OCI-LY1 (cell line): ENCODE results near the gene TRIB2.

Experiments used
- H2AFZ ChIP-seq: fragments of 200-600 bp; sonication (generic), shearing (Covaris generic); 2 replicates; pipeline ENCODE4 v1.6.0; 2014; ENCODE audit warnings: antibody characterized with exemption, mild to moderate bottlenecking, low read length
- H3F3A ChIP-seq: fragments of 200-600 bp; sonication (generic), shearing (Covaris generic); 2 replicates; pipeline ENCODE4 v1.6.0; 2014; ENCODE audit warnings: mild to moderate bottlenecking, antibody characterized with exemption, low read length, moderate library complexity; ENCODE audit not compliant: insufficient read depth
- H3K27ac ChIP-seq: fragments of 200-600 bp; sonication (generic); 2 replicates; pipeline ENCODE4 v1.5.1; 2014; ENCODE audit warnings: low read length, mixed run types, mild to moderate bottlenecking, low read depth; ENCODE audit not compliant: poor library complexity, severe bottlenecking
- H3K27me3 ChIP-seq: fragments of 200-600 bp; sonication (generic); 2 replicates; pipeline ENCODE4 v1.6.0; 2014; ENCODE audit warnings: antibody characterized with exemption, mild to moderate bottlenecking, low read length, moderate library complexity; ENCODE audit not compliant: insufficient read depth
- H3K36me3 ChIP-seq: fragments of 200-600 bp; sonication (generic); 2 replicates; pipeline ENCODE4 v1.6.1; 2014; ENCODE audit warnings: mild to moderate bottlenecking, antibody characterized with exemption, low read length, moderate library complexity, mixed read lengths; ENCODE audit not compliant: insufficient read depth
- H3K4me1 ChIP-seq: fragments of 200-600 bp; sonication (generic); 2 replicates; pipeline ENCODE4 v1.5.1; 2014; ENCODE audit warnings: mild to moderate bottlenecking, low read length, moderate library complexity; ENCODE audit not compliant: insufficient read depth, severe bottlenecking
- H3K4me2 ChIP-seq: fragments of 200-600 bp; sonication (generic), shearing (Covaris generic); 2 replicates; pipeline ENCODE4 v1.6.1; 2014; ENCODE audit warnings: low read length
- H3K4me3 ChIP-seq: fragments of 200-600 bp; sonication (generic); 2 replicates; pipeline ENCODE4 v1.5.1; 2014; ENCODE audit warnings: low read length, low read depth, mild to moderate bottlenecking, mixed read lengths; ENCODE audit not compliant: poor library complexity, severe bottlenecking
- H3K79me2 ChIP-seq: fragments of 200-600 bp; shearing (Covaris generic); 2 replicates; pipeline ENCODE4 v1.6.1; 2016; ENCODE audit warnings: mixed run types, low read length, mixed read lengths; ENCODE audit not compliant: insufficient read depth
- H3K9ac ChIP-seq: fragments of 200-600 bp; sonication (generic), shearing (Covaris generic); 2 replicates; pipeline ENCODE4 v1.6.1; 2014; ENCODE audit warnings: mild to moderate bottlenecking, low read length, mixed read lengths
- H3K9me2 ChIP-seq: fragments of 200-600 bp; sonication (generic), shearing (Covaris generic); 2 replicates; pipeline ENCODE4 v1.6.1; 2014; ENCODE audit warnings: low read depth, mild to moderate bottlenecking, low read length, mixed read lengths
- H3K9me3 ChIP-seq: fragments of 200-600 bp; shearing (Covaris generic); 2 replicates; pipeline ENCODE4 v1.6.1; 2014; ENCODE audit warnings: low read length, mixed read lengths
- H4K20me1 ChIP-seq: fragments of 200-600 bp; sonication (generic), shearing (Covaris generic); 2 replicates; pipeline ENCODE4 v1.6.0; 2016; ENCODE audit warnings: mild to moderate bottlenecking, low read length; ENCODE audit not compliant: insufficient read depth
- EZH2 ChIP-seq: fragments of 200-600 bp; sonication (generic), shearing (Covaris generic); IDR thresholded peaks from 2 replicates; pipeline ENCODE4 v1.8.0; 2017; ENCODE audit warnings: borderline replicate concordance, mixed run types, mild to moderate bottlenecking, antibody characterized with exemption, low read length, moderate library complexity, mixed read lengths
- TF ChIP-seq, protein P1 (sequence below): fragments of 200-600 bp; sonication (generic), shearing (Covaris generic); IDR thresholded peaks from 2 replicates; pipeline ENCODE4 v1.5.1; 2017; ENCODE audit warnings: mild to moderate bottlenecking, antibody characterized with exemption, low read length, moderate library complexity, mixed read lengths

Gene TRIB2

GRCh38 chr2:12737738-12738485 lies 21.2 kb downstream of the TRIB2 start:
- TF ChIP-seq EZH2 = no peak
- TF ChIP-seq, protein P1, sequence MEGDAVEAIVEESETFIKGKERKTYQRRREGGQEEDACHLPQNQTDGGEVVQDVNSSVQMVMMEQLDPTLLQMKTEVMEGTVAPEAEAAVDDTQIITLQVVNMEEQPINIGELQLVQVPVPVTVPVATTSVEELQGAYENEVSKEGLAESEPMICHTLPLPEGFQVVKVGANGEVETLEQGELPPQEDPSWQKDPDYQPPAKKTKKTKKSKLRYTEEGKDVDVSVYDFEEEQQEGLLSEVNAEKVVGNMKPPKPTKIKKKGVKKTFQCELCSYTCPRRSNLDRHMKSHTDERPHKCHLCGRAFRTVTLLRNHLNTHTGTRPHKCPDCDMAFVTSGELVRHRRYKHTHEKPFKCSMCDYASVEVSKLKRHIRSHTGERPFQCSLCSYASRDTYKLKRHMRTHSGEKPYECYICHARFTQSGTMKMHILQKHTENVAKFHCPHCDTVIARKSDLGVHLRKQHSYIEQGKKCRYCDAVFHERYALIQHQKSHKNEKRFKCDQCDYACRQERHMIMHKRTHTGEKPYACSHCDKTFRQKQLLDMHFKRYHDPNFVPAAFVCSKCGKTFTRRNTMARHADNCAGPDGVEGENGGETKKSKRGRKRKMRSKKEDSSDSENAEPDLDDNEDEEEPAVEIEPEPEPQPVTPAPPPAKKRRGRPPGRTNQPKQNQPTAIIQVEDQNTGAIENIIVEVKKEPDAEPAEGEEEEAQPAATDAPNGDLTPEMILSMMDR = no peak
- Histone ChIP-seq H2AFZ (no peak overlapping the region), H3K4me3 (no peak overlapping the region), H3K27ac (no peak overlapping the region), H3K4me2 (no peak overlapping the region), H3K36me3 (peaks cover 100% of the 10 kb centered on the region), H3K9ac (no peak overlapping the region), H3K79me2 (no peaks in the 10 kb centered on the region; the same call in 1 of the 2 replicates), H4K20me1 (no peaks in the 10 kb centered on the region; the same call in 1 of the 2 replicates), H3K9me3 (no peaks in the 10 kb centered on the region), H3F3A (no peaks in the 10 kb centered on the region), H3K4me1 (no peaks in the 10 kb centered on the region), H3K9me2 (no peaks in the 10 kb centered on the region), H3K27me3 (no peaks in the 10 kb centered on the region)

GRCh38 chr2:12739721-12740254 lies 23.1 kb downstream of the TRIB2 start:
- Histone ChIP-seq H4K20me1 (no peaks in the 10 kb centered on the region; the same call in 1 of the 2 replicates), H3K9me3 (no peaks in the 10 kb centered on the region), H3K4me1 (no peaks in the 10 kb centered on the region), H3K27ac (no peak overlapping the region), H3F3A (no peaks in the 10 kb centered on the region), H3K27me3 (no peaks in the 10 kb centered on the region), H3K9ac (no peak overlapping the region), H2AFZ (no peak overlapping the region), H3K4me2 (no peak overlapping the region), H3K4me3 (no peak overlapping the region), H3K36me3 (peaks cover 83% of the 10 kb centered on the region), H3K79me2 (no peaks in the 10 kb centered on the region), H3K9me2 (no peaks in the 10 kb centered on the region)
- TF ChIP-seq, protein P1 = no peak
- TF ChIP-seq EZH2 = no peak

DNA sequence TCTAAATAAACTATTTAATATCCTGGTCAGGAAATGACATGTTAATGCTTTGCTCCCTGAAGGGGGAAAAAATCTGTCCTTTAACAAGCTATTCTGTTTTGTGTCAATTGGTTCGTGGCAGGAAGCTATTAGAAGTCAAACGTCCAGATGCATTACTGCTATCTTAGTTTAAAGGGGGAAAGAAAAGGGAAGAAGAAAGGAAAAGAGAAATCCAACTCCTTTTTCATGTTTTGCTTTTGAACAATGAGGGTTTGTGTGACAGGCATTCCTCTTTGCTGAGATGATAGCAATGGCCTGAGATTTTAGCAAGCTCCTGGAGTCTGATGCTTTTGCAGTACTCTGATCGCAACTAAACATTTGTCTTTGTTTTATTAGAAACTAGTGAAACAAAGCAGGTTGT lies 24.6 kb downstream of the TRIB2 start:
- Histone ChIP-seq H3K4me1 (no peaks in the 10 kb centered on the region), H3K79me2 (no peaks in the 10 kb centered on the region), H3K4me3 (no peak overlapping the region), H3K27me3 (no peaks in the 10 kb centered on the region), H3K9ac (no peak overlapping the region), H3K4me2 (no peak overlapping the region), H2AFZ (no peak overlapping the region), H3F3A (no peaks in the 10 kb centered on the region), H4K20me1 (no peaks in the 10 kb centered on the region; the same call in 1 of the 2 replicates), H3K9me3 (no peaks in the 10 kb centered on the region), H3K36me3 (peaks cover 67% of the 10 kb centered on the region), H3K9me2 (no peaks in the 10 kb centered on the region), H3K27ac (no peak overlapping the region)
- TF ChIP-seq EZH2 = no peak
- TF ChIP-seq, protein P1 = no peak
